Right cardiac atrium (tissue), 5 donors: ENCODE data around the gene ANKRD50. TPM values are rescaled to one million over a fixed set of nuclear protein-coding genes. Genes with fewer than 3 reads are reported as not detected.

Experiments
- ATAC-seq, 2 donors: fragments of 200-7000 bp; cut with Tn5 transposase; one replicate each; pipeline versions ENCODE4 v1.8.0 to v1.9.1; 2020; ENCODE audit warnings: moderate library complexity in 2 of 2, mild to moderate bottlenecking in 1 of 2
- DNase-seq, 3 donors: peaks; one replicate each; pipeline ENCODE4 v3.0.0-alpha.2; 2020
- H3K27ac ChIP-seq: one replicate; pipeline ENCODE4 v1.5.1; 2013; ENCODE audit warnings: mild to moderate bottlenecking, low read length, control low read depth, moderate library complexity
- H3K27me3 ChIP-seq: one replicate; pipeline ENCODE4 v1.6.1; 2013; ENCODE audit not compliant: control insufficient read depth, insufficient read depth
- H3K4me1 ChIP-seq: one replicate; pipeline ENCODE4 v1.6.1; 2013; ENCODE audit warnings: low read length; ENCODE audit not compliant: control insufficient read depth, insufficient read depth
- H3K4me3 ChIP-seq: one replicate; pipeline ENCODE4 v1.5.1; 2013; ENCODE audit warnings: low read length, control low read depth
- H3K9me3 ChIP-seq: one replicate; pipeline ENCODE4 v1.6.1; 2013; ENCODE audit warnings: low read length; ENCODE audit not compliant: control insufficient read depth
- WGBS: extraction: QIAGEN DNeasy Blood & Tissue Kit; methylation state at CpG from one replicate; pipeline ENCODE4 v1.1.7; 2013; 5-methylcytosine and 5-hydroxymethylcytosine counted together
- intact Hi-C, 4 donors: fragments of 100-400 bp; cut with DNase I; formaldehyde crosslinking; loops; one replicate each; pipeline versions ENCODE4 v1.11.0 to v1.14.0; 2022 to 2023
- polyA plus RNA-seq: library from polyadenylated mRNA; stranded (reverse); fragments of 200-250 nt; gene quantifications from one replicate; pipeline ENCODE4 v1.2.3, GENCODE V29; 2013
- total RNA-seq, 4 donors: library from RNA; stranded (reverse); fragmentation: NEBNext Ultra II Directional; extraction: Animal tissue kit (Norgen Biotek cat#: 25700); gene quantifications; one replicate each; pipeline ENCODE4 v1.2.1, GENCODE V29; 2021
- donor health status: healthy with polysubstance abuse.
- donor health status: DM: no; HTN: yes; CAD: no.
- donor health status: DM: no; HTN: no; CAD: no.
- donor health status: DM: no; HTN: yes; CAD: no; lungs with severe emphysema.
- donor health status: DM: yes; HTN: yes; CAD: no.

ANKRD50 gene
- total and polyA plus RNA-seq, 5 donors: 3.0 to 11.5 (median 10.4) TPM

GRCh38 chr4:124682384-124682783 lies 30.1 kb downstream of the ANKRD50 start:
- no peaks in the 10 kb centered on the region for H3K27me3 ChIP-seq
- intact Hi-C loops: no loop called here
- H3K27ac ChIP-seq: no peak overlapping the region
- ATAC-seq (no peak), DNase-seq (no peak)
- H3K4me1 ChIP-seq: peaks cover 3% of the 10 kb centered on the region
- WGBS: 94% methylated on average over 2 of the region's 2 CpGs
- no peaks in the 10 kb centered on the region for H3K9me3 ChIP-seq
- no peak overlapping the region for H3K4me3 ChIP-seq

DNA sequence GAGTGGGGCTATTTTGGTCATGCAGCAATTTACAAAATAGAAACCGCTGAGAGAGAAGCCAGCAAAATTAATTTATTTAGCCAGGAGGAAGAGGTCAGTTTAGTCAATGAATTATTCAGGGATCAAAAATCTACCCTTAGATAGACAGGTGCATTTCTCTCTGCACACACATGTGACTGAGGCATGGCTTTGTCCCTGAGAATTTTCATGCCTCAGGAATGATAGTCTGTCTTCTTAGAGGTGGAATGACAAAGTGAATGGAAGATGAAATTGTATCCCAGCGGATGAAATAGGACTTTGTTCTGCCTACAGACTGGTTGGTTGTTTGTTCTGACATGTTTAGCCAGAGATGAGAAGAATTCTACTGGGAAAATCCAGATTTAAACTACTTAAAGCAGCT lies 46.0 kb downstream of the ANKRD50 start:
- no peak overlapping the region for H3K4me3 ChIP-seq
- ATAC-seq: no peak
- no peak overlapping the region for H3K27ac ChIP-seq
- no peaks in the 10 kb centered on the region for H3K27me3 ChIP-seq
- intact Hi-C loops: no loop called here
- H3K9me3 ChIP-seq: no peaks in the 10 kb centered on the region
- 89% methylated on average over 2 of the region's 2 CpGs for WGBS
- DNase-seq: no peak
- no peaks in the 10 kb centered on the region for H3K4me1 ChIP-seq

DNA sequence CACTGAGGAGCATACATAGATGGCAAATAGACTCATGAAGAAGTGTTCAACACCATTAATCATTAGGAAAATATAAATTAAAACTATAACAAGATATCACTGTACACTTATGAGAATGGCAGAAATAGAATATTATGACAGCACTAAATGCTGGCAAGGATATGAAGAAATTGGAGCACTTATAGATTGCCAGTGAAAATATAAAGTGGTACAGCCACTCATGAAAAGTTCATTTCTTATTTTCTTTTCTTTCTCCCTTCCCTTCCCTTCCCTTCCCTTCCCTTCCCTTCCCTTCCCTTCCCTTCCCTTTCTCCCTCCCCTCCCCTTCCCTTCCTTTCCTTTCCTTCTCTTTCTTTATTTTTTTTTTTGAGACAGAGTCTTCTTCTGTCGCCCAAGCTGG lies 53.7 kb downstream of the ANKRD50 start:
- intact Hi-C loops: no loop called here
- WGBS: 94% methylated on average over 1 of the region's 1 CpG
- Histone ChIP-seq H3K4me1 (no peaks in the 10 kb centered on the region), H3K9me3 (no peaks in the 10 kb centered on the region), H3K4me3 (no peak overlapping the region), H3K27me3 (no peaks in the 10 kb centered on the region), H3K27ac (no peak overlapping the region)
- no peak for DNase-seq
- ATAC-seq: no peak

- intact Hi-C loops: no loop called here
- 95% methylated on average over 30 of the region's 30 CpGs for WGBS
- no peaks in the 10 kb centered on the region for H3K9me3 ChIP-seq
- no peaks in the 10 kb centered on the region for H3K4me1 ChIP-seq
- H3K4me3 ChIP-seq: no peak overlapping the region
- no peak overlapping the region for H3K27ac ChIP-seq
- DNase-seq (peak; percentile 11 to 43 (median 29)), ATAC-seq (no peak)
- no peaks in the 10 kb centered on the region for H3K27me3 ChIP-seq
Measured at GRCh38 chr4:124650614-124651013, 61.9 kb downstream of the ANKRD50 start.

DNA sequence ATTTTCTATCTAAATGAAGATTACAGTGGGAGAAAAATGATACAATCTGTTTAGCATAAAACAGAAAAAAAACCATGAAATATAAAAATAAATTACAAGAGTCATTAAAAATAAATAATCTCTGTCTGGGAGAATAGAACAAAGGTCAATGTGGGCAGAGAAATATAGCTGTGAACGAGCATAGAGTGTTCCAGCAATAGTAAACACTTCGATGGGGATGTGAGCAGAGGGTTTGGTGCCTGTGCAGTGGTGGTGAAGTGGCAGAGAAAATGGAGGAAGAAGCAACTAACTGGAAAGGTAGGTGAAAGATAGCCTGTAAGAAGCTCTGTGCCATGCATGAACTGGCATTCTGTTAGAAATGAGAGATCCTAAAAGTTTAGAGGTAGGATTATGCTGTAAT lies 64.9 kb downstream of the ANKRD50 start:
- no peaks in the 10 kb centered on the region for H3K27me3 ChIP-seq
- intact Hi-C loops: no loop called here
- ATAC-seq (no peak), DNase-seq (no peak)
- no peaks in the 10 kb centered on the region for H3K4me1 ChIP-seq
- 72% methylated on average over 2 of the region's 2 CpGs for WGBS
- no peaks in the 10 kb centered on the region for H3K9me3 ChIP-seq
- H3K27ac ChIP-seq: no peak overlapping the region
- H3K4me3 ChIP-seq: no peak overlapping the region

- no peak for ATAC-seq
- no peak overlapping the region for H3K4me3 ChIP-seq
- H3K4me1 ChIP-seq: no peaks in the 10 kb centered on the region
- WGBS: 94% methylated on average over 3 of the region's 3 CpGs
- intact Hi-C loops: no loop called here
- no peaks in the 10 kb centered on the region for H3K27me3 ChIP-seq
- no peak for DNase-seq
- no peak overlapping the region for H3K27ac ChIP-seq
- no peaks in the 10 kb centered on the region for H3K9me3 ChIP-seq
Measured at GRCh38 chr4:124644621-124645020, 67.9 kb downstream of the ANKRD50 start.

GRCh38 chr4:124642846-124643245 lies 69.7 kb downstream of the ANKRD50 start:
- Histone ChIP-seq H3K27me3 (no peaks in the 10 kb centered on the region), H3K9me3 (no peaks in the 10 kb centered on the region), H3K4me1 (no peaks in the 10 kb centered on the region), H3K4me3 (no peak overlapping the region), H3K27ac (no peak overlapping the region)
- DNase-seq (no peak), ATAC-seq (no peak)
- 90% methylated on average over 3 of the region's 3 CpGs for WGBS
- intact Hi-C loops: no loop called here

DNA sequence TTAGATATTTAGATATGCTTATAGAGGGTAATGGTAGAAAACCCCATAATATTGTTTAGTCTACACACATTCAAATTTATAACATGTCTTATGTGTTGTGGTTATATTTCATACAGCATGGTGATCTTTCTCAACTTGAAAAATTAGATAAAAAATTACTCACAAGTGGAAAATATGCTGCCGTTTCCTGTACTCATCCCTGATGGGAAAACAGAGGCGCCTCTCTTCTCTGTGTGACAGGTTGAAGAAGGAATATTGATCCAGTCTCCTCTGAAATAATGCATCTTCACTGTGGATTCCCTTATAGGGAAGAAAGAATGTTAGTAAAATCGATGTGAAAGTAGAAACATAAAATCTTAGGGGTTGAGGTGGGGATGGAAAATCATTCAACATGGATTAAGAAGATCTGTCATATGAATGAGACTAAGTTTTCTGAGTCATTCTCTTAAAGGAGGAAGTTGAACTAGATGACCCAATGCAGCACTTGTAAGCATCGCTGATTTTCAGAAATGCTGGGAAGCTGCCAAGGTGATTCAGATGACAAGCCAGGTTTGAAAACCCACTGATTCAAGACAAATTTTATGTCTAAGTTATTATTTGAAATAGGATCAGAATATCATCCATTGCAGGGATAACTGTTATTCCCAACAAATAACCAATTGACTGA lies 70.7 kb downstream of the ANKRD50 start:
- DNase-seq (peak in 1 of 3 donors; percentile 13), ATAC-seq (no peak)
- intact Hi-C loops: no loop called here
- Histone ChIP-seq H3K4me1 (no peaks in the 10 kb centered on the region), H3K4me3 (no peak overlapping the region), H3K27ac (no peak overlapping the region), H3K27me3 (no peaks in the 10 kb centered on the region), H3K9me3 (no peaks in the 10 kb centered on the region)
- WGBS: 65% methylated on average over 4 of the region's 4 CpGs

- Histone ChIP-seq H3K4me1 (no peaks in the 10 kb centered on the region), H3K27ac (no peak overlapping the region), H3K9me3 (no peaks in the 10 kb centered on the region), H3K4me3 (no peak overlapping the region), H3K27me3 (no peaks in the 10 kb centered on the region)
- DNase-seq: no peak
- WGBS: 86% methylated on average over 3 of the region's 3 CpGs
- ATAC-seq: no peak
- intact Hi-C loops: no loop called here
Measured at GRCh38 chr4:124640022-124640730, 72.4 kb downstream of the ANKRD50 start.

- no peaks in the 10 kb centered on the region for H3K9me3 ChIP-seq
- intact Hi-C loops: no loop called here
- no peaks in the 10 kb centered on the region for H3K4me1 ChIP-seq
- H3K27ac ChIP-seq: no peak overlapping the region
- DNase-seq (no peak), ATAC-seq (no peak)
- H3K27me3 ChIP-seq: no peaks in the 10 kb centered on the region
- 97% methylated on average over 2 of the region's 2 CpGs for whole genome bisulfite sequencing
- H3K4me3 ChIP-seq: no peak overlapping the region
Measured at GRCh38 chr4:124637321-124637720, 75.2 kb downstream of the ANKRD50 start.

DNA sequence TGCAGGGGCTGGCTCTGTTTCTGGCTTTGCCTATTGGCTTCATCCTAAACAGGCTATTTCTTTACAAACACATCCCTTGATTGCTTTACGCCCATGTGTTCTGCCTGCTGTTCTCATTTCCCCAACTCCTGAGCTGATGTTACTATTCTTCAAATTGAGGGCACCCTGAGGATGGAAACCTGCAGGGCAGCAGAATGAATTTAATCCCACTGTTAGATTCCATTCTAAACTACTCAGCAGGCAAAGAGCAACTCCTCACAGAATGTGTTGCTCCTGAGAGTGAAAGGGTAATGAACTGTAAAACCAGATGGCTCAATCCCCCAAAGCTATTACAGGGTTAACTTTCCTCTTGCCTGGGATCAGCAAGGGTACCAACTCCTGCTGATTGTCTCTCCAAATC lies 75.7 kb downstream of the ANKRD50 start:
- no peak overlapping the region for H3K27ac ChIP-seq
- H3K27me3 ChIP-seq: no peaks in the 10 kb centered on the region
- H3K9me3 ChIP-seq: no peaks in the 10 kb centered on the region
- H3K4me3 ChIP-seq: no peak overlapping the region
- intact Hi-C loops: no loop called here
- no peak for ATAC-seq
- 98% methylated on average over 1 of the region's 1 CpG for WGBS
- no peak for DNase-seq
- H3K4me1 ChIP-seq: no peaks in the 10 kb centered on the region
